NT2/D1 (cell line): ENCODE results near the gene ZBTB46.
"Not testable (repeated sequence)": the region's sequence is repeated elsewhere in the genome, so short reads cannot be mapped to it uniquely, and the experiment has no call there.

Experiments
- SUZ12 ChIP-seq: IDR thresholded peaks from 2 replicates; pipeline ENCODE4 v1.6.1; 2011; ENCODE audit not compliant: insufficient read length, insufficient read depth; ENCODE audit errors: extremely low read depth
- YY1 ChIP-seq: IDR thresholded peaks from 2 replicates; pipeline ENCODE4 v1.6.1; 2011; ENCODE audit not compliant: insufficient read length, insufficient read depth
- ZNF274 ChIP-seq: IDR thresholded peaks from 2 replicates; pipeline ENCODE4 v1.6.1; 2011; ENCODE audit warnings: mild to moderate bottlenecking, low read depth, low read length

- TF ChIP-seq ZNF274, YY1, SUZ12: not testable (repeated sequence)
These were observed 20.5 kb upstream of the ZBTB46 start for GRCh38 chr20:63851548-63851943.
